ENCODE results near the gene CHCHD6. TPM values are rescaled to one million over a fixed set of nuclear protein-coding genes. Genes with fewer than 3 reads are reported as not detected.

The CHCHD6 gene
- total and polyA plus RNA-seq, 12 donors: 10.6 to 22.5 (median 17.6) TPM

DNA sequence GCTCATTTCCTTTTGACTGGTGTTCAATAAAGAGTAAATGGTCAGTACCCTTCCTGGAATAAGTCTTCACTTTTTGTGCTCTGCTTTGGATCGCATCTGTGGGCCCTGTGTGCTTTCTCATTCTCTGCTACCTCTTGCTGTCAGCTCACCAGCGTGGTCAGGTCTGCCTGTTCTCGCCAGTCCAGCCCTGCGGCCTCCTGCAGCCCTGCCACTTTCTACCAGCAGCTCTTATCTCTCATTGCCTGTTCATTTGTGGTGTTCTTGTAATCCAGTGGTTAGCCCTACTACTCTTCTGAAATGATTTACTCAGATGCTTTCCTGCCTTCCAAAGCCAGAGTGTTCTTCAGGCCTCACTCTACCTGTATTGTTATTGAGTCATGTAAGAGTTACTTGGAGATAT is 54.8 kb downstream of the CHCHD6 start:
- 87 to 96% (median 94%) methylated on average over 4 of the region's 4 CpGs for WGBS, 4 donors
- intact Hi-C loops (cut with DNase I): no loop called here
- TF ChIP-seq, protein P1, sequence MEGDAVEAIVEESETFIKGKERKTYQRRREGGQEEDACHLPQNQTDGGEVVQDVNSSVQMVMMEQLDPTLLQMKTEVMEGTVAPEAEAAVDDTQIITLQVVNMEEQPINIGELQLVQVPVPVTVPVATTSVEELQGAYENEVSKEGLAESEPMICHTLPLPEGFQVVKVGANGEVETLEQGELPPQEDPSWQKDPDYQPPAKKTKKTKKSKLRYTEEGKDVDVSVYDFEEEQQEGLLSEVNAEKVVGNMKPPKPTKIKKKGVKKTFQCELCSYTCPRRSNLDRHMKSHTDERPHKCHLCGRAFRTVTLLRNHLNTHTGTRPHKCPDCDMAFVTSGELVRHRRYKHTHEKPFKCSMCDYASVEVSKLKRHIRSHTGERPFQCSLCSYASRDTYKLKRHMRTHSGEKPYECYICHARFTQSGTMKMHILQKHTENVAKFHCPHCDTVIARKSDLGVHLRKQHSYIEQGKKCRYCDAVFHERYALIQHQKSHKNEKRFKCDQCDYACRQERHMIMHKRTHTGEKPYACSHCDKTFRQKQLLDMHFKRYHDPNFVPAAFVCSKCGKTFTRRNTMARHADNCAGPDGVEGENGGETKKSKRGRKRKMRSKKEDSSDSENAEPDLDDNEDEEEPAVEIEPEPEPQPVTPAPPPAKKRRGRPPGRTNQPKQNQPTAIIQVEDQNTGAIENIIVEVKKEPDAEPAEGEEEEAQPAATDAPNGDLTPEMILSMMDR (IDR thresholded peaks at IDR 0.05): no peak
- TF ChIP-seq POLR2A (IDR thresholded peaks at IDR 0.05): no peak

DNA sequence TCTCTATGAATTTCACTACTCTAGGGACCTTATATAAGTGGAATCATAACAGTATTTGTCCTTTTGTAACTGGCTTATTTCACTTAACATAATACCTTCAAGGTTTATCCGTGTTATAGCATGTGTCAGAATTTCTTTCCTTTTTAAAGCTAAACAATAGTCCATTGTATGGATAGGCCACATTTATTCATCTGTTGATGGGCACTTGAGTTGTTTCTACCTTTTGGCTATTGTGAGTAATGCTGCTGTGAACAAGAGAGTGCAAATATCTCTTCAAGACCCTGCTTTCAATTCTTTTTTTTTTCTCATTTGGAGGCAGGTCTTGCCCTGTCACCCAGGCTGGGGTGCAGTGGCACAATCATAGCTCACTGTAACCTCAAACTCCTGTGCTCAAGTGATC is 56.5 kb downstream of the CHCHD6 start:
- no peak for DNase-seq
- no peaks in the 10 kb centered on the region for H3K4me1 ChIP-seq (replicated peaks in 1 of 2)
- 91 to 100% (median 93%) methylated on average over 1 of the region's 1 CpG for WGBS, 4 donors
- intact Hi-C loops (cut with DNase I): no loop called here
- no peaks in the 10 kb centered on the region for H3K27me3 ChIP-seq
- H3K36me3 ChIP-seq (replicated peaks in 1 of 2): no peaks in the 10 kb centered on the region
- no peak overlapping the region for H3K27ac ChIP-seq
- H3K9me3 ChIP-seq (replicated peaks in 1 of 3): no peaks in the 10 kb centered on the region
- H3K4me3 ChIP-seq: no peak overlapping the region
- no peak for TF ChIP-seq POLR2A (IDR thresholded peaks at IDR 0.05)
- TF ChIP-seq, protein P1 (IDR thresholded peaks at IDR 0.05): no peak

More for the DNA sequence above, 54.8 kb downstream of the CHCHD6 start:
- no peaks in the 10 kb centered on the region for H3K9me3 ChIP-seq (replicated peaks in 1 of 3)
- peak overlapping the region in 1 of 5 donors; percentile 34 for H3K27ac ChIP-seq
- H3K4me3 ChIP-seq: no peak overlapping the region
- no peaks in the 10 kb centered on the region for H3K27me3 ChIP-seq
- DNase-seq: peak in 1 of 7 donors; percentile 70
- H3K4me1 ChIP-seq (replicated peaks in 1 of 2): no peaks in the 10 kb centered on the region
- no peaks in the 10 kb centered on the region for H3K36me3 ChIP-seq (replicated peaks in 1 of 2)

DNA sequence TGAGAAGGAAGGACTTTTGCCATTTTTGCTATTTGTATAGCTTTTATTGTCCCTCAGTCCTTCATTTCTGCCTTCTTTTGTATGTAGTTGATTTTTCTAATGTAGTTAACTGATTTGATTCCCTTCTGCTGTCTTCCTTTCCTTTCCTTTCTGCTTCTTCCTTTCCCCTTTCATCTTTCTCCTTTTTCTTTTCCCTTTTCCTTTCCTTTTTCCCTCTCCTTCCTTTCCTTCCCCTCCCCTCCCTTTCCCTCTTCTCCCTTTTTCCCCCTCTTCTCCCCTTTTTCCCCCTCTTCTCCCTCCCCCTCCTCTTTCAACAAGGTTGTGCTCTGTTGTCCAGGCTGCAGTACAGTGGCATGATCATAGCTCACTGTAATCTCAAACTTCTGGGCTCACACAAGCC is 59.0 kb downstream of the CHCHD6 start:
- TF ChIP-seq, protein P1 (IDR thresholded peaks at IDR 0.05): no peak
- TF ChIP-seq POLR2A (IDR thresholded peaks at IDR 0.05): no peak
- Histone ChIP-seq H3K4me1 (replicated peaks in 1 of 2) (no peaks in the 10 kb centered on the region), H3K9me3 (replicated peaks in 1 of 3) (no peaks in the 10 kb centered on the region), H3K36me3 (replicated peaks in 1 of 2) (no peaks in the 10 kb centered on the region), H3K27me3 (no peaks in the 10 kb centered on the region), H3K4me3 (no peak overlapping the region), H3K27ac (no peak overlapping the region)
- DNase-seq: no peak
- intact Hi-C loops (cut with DNase I): no loop called here

DNA sequence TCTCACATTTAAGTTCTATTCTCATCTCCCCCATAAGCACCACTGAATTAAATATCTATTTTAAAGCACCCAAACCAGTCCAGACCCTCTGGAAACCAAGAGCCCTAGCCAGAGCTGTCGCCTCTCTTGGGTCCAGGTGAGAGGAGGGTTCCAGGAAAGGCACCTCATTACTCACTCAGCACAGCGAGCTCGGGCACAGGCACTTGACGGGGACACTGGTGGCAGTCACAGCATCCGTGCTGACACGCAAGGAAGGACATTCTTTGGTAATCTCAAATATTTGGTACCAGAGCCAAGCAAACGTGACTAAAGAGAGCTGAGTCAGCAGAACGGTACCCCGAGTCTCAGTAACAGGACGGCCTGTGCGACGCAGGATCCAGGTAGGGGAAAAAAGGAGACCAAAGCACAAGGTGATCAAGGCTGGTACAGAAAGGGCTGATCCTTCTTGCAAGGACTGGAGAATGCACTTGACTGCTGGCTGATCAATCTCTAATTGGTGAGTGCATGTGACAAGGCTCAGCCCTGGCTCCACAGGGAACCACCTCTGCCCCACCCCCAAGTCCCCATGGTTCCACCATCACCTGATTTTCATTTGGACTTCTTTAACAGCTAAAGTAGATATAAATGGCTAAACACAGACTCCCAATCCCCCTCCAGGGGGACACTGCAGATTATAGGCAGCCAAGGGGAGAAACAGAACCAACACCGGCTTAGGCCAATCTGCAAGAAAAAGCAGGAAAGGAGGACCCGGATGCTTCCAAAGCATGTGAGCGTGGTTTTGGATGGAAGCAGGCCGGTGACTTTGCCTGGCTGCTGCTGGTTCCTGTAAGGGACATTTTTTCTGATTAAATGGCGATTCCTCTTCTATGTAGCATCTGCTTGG is 61.4 kb downstream of the CHCHD6 start:
- no peaks in the 10 kb centered on the region for H3K36me3 ChIP-seq (replicated peaks in 1 of 2)
- H3K4me1 ChIP-seq (replicated peaks in 1 of 2): no peaks in the 10 kb centered on the region
- no peaks in the 10 kb centered on the region for H3K9me3 ChIP-seq (replicated peaks in 1 of 3)
- H3K27ac ChIP-seq: no peak overlapping the region
- intact Hi-C loops (cut with DNase I): no loop called here
- TF ChIP-seq, protein P1 (IDR thresholded peaks at IDR 0.05): no peak
- no peak for TF ChIP-seq POLR2A (IDR thresholded peaks at IDR 0.05)
- H3K4me3 ChIP-seq: no peak overlapping the region
- no peak for DNase-seq
- no peaks in the 10 kb centered on the region for H3K27me3 ChIP-seq
- 92 to 95% (median 93%) methylated on average over 17 of the region's 17 CpGs for WGBS, 4 donors

All from adrenal gland (tissue), 12 donors.